HG02623 (cell line): ENCODE measurements around the gene DBNL.

ENCODE experiments used
- ATAC-seq: cut with Tn5 transposase; IDR thresholded peaks from one replicate; pipeline ENCODE4 v1.9.1; 2021; ENCODE audit warnings: moderate library complexity; ENCODE audit not compliant: unreplicated experiment

The DBNL gene

GRCh38 chr7:44042221-44042620 is 2.3 kb upstream of the DBNL start:
- ATAC-seq: no peak

DNA sequence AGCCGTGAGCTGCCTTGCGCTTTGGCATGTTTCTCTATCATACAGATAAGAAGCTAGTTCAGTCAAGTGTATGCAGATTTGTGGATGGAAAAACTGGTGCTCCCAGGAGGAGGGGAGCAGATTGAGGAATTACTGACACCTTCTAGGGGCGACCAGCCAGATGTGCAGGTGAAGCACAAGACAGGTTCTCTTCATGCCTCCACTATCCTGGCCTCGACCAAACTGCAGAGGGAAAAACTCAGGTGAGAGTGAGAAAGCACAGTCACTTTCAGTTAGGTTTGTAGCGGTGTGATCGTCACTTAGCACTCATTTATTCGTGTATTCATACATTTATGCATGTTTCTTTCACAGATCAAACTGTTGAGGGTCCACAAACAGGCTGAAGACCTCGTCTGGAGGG is 600 bp upstream of the DBNL start:
- no peak for ATAC-seq

GRCh38 chr7:44045226-44046014 is 918 bp downstream of the DBNL start:
- no peak for ATAC-seq

DNA sequence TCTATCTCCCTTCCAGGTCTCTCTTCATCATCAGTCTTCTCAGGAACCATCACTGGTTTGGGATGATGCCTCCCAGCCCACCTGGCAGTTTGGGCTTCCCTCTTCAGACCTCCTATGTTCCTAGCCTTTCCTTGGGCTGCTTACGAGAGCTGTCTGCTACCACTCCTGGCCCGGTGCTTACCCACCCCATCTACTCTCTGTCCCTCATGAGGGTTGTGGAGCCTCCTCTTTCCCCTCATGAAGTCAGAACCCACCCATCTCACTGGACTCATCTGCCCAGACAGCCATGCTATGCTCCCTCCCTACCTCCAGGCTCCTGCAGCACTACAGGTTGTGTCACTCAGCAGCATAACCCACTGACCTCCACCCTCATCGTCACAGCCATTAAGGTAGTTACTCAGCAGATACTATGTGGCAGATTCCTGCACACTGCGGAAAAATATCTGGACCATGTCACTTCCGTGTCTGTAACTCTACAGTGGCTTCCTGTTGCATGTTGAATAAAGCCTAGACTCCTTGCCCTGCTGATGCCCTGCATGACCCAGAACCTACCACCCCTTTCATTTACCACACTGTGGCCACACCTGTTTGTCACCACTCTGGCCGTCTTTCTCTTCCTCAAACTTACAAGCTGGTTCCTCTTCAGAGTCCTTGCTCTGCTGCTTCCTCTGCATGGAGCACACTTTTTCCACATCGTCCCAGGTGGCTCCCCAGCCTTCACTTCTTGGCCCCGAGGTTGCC is 2.0 kb downstream of the DBNL start:
- ATAC-seq: peak; percentile 56

DNA sequence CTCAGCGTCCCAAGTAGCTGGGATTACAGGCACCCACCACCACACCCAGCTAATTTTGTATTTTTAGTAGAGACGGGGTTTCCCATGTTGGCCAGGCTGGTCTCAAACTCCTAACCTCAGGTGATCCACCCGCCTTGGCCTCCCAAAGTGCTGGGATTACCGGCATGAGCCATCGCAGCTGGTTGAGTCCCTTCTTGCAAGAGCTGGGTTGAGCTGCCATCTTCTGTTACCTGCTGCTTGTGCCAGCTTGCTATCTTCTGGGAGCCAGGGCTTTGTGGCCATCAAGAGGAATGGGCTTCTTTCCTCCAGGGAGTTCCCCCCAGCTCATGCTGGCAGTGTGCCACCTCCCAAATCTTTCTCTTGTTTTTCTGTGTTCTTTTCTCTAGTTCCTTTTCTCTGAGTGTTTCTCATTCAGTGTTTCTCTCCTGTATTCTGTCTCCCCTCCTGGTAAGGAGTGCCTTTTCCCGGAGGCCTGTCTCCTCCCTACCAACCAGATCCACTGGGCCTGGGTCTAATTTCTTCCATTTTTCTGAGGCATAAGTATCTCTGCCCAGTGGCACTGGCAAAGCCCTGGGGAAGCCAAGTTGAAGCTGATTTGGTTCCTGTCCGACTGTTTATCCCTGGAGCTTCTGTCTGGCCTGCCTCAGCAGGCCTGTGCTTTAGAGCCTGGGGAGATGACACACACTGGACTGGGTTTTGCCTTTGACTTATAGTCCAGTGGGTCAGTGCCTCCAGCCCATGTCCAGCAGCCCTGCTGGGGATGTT is 3.7 kb downstream of the DBNL start:
- no peak for ATAC-seq

GRCh38 chr7:44050121-44050914 is 5.8 kb downstream of the DBNL start:
- ATAC-seq: no peak

- ATAC-seq: no peak
These were observed 6.5 kb downstream of the DBNL start for GRCh38 chr7:44050915-44051560.

DNA sequence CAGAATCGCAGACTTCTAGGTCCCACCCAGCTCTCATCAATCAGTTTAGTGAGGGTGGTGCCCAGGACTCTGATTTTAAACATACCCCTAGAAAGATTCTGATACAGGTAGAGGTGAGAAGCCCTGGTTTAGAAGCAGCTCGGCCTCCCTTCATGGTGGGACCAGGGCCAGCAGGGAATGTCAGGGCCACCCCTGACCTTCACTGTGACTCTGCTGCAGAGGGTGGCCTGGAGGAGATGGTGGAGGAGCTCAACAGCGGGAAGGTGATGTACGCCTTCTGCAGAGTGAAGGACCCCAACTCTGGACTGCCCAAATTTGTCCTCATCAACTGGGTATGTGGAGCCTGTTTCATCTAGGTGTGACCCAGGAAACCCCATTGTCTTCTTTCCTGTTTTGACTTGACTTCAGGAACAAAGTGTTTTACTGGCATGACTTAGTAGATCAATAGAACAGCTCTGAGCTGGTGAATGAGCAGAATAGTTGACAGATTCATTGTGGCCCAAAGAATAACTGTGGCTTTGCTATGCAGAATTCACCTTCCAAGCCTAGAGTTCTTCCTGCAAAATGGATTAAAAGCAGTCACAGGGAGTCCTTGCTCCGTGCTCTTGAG is 7.2 kb downstream of the DBNL start:
- no peak for ATAC-seq

DNA sequence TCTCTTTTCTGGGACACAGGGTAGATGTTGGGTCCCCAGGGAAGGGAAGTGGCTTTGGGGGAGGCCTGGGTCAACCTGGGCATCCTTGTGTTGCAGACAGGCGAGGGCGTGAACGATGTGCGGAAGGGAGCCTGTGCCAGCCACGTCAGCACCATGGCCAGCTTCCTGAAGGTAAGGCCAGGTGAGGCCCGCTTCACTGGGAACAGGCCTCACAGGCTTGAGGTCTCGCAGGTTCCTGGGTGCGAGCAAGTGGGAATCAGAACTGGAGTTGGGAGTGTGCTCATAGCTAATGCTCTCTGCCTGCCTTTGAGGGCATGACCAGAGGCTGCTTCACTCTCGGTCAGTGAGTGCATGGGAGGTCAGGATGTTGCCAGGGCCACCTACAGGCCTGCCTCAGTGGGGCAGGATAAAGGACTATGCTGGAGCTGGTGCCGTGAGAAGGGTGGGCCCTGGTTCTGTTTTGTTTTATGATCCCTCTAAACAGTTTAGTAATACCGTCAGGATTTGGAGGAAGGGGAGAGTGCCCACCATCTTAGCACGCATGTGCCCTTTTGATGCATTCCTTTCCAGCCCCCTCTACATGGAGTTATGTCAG is 8.4 kb downstream of the DBNL start:
- no peak for ATAC-seq

DNA sequence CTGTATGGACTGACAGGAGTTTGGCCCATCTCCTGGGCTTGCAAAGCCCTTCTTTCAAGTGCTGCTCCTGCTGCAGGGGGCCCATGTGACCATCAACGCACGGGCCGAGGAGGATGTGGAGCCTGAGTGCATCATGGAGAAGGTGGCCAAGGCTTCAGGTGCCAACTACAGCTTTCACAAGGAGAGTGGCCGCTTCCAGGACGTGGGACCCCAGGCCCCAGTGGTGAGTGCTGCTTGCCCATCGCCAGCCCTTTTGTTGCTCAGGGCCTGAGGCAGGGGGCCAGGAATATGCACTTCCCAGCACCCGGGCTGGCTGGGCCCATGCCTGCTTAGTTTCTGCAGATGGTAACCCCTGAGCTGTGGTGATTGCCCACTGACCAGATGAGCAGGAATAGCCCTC is 12.2 kb downstream of the DBNL start:
- ATAC-seq: no peak

DNA sequence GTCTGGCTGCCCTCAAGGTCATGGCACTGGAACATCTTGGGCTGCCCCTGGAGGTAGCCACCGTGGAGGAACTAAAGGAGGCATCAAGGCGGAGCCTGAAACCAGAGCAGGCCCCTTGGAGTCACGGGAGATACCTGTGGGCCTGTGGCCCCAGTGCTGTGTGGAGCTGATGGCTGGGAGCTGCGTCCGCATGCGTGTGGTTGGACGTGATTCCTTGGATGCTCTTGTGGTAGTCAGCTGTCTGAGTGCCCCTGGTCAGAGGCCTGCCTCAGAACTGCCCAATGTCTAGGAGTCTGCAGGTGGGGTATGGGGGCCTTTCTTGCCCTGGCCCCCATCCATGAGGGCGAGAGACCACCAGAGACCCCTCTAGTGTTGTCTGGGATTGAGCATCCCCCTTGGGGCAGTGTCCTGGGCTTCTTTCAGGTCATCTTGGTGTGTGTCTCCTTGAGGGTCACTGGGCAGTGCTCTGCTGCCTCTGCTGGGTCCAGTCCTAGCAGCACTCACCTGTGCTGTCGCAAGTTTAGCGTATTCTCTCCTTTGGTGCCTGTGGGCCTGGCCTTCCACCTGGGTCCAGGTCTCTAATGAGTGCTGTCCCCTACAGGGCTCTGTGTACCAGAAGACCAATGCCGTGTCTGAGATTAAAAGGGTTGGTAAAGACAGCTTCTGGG is 12.8 kb downstream of the DBNL start:
- ATAC-seq: no peak

DNA sequence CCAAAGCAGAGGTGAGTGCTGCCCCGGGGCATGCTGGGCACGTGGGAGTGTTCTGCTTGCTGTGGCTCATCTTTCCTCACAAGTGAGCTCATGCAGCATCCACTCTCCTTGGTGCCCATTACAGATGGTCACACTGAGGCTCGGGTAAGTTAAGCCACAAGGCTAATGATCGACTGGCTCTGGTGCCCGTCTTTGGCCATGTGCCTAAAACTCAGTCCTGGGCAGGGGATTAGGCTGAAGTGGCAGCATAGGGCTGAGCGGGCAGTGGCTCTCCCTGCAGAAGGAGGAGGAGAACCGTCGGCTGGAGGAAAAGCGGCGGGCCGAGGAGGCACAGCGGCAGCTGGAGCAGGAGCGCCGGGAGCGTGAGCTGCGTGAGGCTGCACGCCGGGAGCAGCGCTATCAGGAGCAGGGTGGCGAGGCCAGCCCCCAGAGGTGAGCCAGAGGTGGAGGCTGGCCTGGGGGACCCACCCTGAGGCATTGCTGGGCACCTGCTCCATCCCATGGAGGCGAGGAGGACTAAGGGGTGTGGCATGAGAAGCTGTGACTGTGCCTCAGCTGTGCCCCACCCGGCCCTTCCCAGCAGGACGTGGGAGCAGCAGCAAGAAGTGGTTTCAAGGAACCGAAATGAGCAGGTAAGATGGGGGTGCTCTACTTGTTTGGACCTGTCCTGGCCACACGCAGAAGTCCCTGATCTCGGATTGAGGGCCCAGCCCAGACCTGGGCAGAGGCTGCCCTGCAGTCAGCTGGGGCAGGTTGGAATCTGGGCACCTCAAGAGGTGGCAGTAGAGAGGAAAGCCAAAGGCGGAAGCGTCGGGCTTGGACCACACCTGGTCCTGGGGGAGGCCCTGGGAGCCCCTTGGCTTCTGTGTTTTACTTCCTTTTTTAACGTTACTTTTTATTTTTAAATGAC is 13.6 kb downstream of the DBNL start:
- ATAC-seq: no peak

DNA sequence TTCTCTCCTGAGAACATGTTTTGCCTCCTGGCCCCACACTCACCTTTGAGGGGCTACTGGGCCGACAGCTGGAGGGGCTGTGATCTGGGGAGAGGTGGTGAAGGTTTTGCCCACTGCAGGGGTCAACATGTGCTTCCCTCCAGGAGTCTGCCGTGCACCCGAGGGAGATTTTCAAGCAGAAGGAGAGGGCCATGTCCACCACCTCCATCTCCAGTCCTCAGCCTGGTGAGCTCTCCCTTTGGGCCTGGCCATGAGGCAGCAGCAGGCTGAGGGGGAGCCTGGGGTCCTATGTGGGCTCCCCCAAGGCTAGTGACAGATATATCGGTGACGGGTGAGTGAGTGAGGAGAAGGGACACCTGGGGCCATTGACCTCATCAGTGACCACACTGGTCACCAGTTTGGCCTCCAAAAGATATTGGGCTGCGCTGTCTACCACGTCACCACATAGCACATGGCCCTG is 14.3 kb downstream of the DBNL start:
- ATAC-seq: no peak

DNA sequence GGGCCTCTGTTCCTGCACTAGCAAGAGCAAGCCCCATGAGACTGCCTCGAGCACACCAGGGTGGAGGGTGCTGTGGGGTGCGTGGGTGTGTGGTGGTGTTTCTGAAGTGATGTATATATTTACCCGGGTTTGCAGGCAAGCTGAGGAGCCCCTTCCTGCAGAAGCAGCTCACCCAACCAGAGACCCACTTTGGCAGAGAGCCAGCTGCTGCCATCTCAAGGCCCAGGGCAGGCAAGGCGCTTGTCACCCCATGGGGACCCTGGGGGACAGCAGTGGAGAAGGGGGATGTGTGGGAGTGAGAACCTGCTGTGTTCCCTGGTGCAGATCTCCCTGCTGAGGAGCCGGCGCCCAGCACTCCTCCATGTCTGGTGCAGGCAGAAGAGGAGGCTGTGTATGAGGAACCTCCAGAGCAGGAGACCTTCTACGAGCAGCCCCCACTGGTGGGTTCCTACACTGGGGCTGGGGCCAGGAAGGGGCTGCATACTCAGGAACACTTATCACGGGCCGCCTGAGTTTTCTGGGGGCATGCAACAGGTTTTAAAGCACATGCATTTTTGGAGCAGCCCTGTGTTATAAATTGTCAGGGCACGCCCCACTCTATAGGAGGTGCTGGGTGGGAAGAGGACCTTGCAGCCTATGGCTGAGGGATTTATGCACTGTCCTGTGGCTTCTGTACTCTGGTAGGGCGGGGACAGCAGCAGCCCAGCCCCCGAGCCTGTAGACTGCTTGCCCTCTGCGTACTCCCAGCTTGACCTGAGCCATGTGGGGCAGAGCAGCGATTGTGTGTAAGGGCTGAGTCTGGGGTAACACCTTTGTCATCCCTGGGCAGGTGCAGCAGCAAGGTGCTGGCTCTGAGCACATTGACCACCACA is 15.0 kb downstream of the DBNL start:
- ATAC-seq: no peak

DNA sequence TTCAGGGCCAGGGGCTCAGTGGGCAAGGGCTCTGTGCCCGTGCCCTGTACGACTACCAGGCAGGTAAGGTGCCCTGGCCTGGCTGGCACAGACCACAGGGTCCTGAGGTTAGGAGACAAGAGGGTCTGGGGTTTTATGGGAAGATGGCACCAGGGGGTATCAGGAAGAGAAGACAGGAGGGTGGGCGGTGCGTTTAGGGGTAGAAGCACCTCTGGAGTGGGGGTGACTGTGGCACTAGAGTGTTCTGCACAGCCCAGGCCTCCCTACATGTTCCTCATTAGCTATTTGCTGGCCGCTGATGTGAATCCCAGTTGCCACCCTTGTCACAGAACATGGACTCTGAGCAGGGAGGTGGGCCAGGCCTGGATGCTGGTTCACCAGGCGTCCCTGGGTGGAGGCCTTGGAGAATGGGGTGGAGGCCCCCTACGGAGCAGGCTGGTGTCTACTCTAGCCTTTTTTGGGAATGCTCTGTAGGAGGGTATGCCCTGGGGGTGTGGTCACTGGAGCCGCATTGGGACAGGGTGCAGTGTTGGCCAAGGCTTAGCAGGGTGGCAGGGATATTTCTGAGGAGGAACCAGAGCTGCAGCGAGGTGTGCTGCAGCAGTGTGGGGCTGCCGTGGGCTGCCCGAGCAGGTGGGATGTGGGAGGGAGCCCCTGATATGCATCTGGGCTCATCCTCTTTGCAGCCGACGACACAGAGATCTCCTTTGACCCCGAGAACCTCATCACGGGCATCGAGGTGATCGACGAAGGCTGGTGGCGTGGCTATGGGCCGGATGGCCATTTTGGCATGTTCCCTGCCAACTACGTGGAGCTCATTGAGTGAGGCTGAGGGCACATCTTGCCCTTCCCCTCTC is 15.8 kb downstream of the DBNL start:
- no peak for ATAC-seq
